ENCODE results near the gene RPRD1A.
A peak's percentile ranks its signal among the peaks of the same experiment; 100 is the strongest.
"Not testable (repeated sequence)": the region's sequence is repeated elsewhere in the genome, so short reads cannot be mapped to it uniquely, and the experiment has no call there.

Gene RPRD1A, protein sequence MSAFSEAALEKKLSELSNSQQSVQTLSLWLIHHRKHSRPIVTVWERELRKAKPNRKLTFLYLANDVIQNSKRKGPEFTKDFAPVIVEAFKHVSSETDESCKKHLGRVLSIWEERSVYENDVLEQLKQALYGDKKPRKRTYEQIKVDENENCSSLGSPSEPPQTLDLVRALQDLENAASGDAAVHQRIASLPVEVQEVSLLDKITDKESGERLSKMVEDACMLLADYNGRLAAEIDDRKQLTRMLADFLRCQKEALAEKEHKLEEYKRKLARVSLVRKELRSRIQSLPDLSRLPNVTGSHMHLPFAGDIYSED

DNA sequence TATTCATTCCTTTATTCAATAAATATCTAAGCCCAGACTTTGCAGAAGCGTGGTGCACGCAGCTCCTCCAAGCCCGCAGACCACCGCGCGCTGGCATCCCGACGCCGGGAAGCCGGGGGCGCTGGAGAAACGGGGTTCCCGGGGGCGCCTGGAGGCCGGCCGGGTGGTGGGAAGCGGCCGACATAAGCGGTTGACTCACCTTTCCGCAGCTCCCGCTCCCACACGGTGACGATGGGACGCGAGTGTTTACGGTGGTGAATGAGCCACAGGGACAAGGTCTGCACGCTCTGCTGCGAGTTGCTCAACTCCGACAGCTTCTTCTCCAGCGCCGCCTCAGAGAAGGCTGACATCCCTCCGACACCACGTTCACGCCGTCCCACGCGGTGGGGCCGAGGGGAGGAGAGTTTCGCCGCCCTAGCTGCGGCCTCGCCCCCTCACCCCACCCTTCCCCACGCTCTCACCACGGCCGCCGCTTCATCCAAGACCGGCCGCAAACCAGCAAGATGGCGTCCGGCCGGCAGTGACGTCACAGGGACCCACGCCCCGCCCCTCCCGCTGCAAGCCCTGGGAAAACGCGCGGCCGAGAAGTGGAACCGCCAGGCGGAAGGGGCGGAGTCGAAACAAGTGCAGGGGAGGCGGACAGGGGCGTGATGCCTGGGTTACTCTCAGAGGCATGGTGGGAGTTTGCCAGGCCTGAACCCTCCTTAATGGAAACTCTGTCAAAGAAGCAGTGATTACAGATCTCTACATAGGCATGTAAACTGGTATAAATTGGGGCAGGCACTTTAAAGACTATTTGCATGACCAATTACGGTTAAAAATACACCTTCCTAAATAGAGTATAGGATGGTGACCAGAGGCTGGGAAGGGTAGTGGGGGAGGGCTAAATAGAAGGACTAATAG lies at the start of gene RPRD1A:
RPRD1A (minus strand) TSS at position 505 of the 903 bp plus-strand sequence; CDS start at position 350, 155 bp downstream.
- TF ChIP-seq, protein P1, sequence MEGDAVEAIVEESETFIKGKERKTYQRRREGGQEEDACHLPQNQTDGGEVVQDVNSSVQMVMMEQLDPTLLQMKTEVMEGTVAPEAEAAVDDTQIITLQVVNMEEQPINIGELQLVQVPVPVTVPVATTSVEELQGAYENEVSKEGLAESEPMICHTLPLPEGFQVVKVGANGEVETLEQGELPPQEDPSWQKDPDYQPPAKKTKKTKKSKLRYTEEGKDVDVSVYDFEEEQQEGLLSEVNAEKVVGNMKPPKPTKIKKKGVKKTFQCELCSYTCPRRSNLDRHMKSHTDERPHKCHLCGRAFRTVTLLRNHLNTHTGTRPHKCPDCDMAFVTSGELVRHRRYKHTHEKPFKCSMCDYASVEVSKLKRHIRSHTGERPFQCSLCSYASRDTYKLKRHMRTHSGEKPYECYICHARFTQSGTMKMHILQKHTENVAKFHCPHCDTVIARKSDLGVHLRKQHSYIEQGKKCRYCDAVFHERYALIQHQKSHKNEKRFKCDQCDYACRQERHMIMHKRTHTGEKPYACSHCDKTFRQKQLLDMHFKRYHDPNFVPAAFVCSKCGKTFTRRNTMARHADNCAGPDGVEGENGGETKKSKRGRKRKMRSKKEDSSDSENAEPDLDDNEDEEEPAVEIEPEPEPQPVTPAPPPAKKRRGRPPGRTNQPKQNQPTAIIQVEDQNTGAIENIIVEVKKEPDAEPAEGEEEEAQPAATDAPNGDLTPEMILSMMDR (IDR thresholded peaks at IDR 0.05; ENCODE audit: insufficient read depth, low read depth, low read length, missing control alignments), result no peak
- H3K4me3 ChIP-seq (ENCODE audit: low read length), result peak within 1 kb of the TSS; percentile 98
- peak; percentile 96 for DNase-seq (ENCODE audit: low read depth)

DNA sequence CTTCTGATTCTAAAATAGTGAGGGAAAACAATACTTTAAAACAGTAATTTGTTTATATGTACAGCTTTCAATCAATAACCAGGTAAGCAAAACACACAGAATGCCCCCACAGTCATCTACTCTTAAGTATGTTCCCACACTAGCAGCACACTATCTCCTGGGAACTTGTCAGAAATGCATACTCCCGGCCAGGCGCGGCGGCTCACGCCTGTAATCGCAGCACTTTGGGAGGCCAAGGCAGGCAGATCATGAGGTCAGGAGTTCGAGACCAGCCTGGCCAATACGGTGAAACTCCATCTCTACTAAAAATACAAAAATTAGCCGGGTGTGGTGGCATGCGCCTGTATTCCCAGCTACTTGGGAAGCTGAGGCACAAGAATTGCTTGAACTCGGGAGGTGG lies 49.4 kb upstream of the RPRD1A start:
- DNase-seq (ENCODE audit: low read depth); H3K4me3 ChIP-seq (ENCODE audit: low read length): not testable (repeated sequence)

DNA sequence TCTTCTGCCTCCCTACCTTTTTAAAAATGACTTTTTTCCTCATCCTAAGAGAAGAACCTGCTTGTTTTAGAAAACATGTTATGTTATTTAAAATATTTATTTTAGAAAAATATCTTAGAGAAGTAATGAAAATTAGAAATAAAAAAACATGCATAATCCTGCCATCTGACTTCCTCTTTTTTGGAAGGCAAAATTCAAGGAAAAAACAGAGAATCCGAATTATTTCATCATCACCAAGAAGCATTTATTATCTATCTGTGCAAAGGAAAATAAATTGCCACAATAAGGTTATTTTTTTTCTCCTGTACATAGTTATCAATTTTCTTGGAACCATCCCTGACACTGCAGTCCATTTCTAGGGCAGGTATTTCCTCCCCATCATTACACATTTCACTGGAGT lies 47.4 kb upstream of the RPRD1A start:
- no peak for DNase-seq (ENCODE audit: low read depth)
- no peak overlapping the region for H3K4me3 ChIP-seq (ENCODE audit: low read length)
- TF ChIP-seq, protein P1 (IDR thresholded peaks at IDR 0.05; ENCODE audit: insufficient read depth, low read depth, low read length, missing control alignments), result no peak

DNA sequence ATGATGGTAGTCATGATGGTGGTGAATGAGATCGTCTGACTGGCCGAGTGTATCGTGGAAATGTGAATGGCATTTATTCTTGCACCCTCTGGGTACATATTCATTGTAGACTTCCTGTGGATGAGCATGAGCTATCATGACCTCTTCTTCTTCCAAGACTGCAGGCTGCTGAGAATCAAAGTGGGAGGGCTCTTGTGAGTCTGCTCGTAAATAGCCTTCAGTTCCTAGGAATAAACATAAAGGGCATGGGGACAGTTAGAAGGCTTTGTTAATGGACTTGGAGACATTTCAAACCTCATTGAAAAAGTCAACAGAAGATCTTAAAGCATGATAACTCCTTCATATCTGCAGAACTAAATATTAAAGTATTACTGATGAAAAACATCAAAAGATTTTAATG lies 46.9 kb upstream of the RPRD1A start:
- TF ChIP-seq, protein P1 (IDR thresholded peaks at IDR 0.05; ENCODE audit: insufficient read depth, low read depth, low read length, missing control alignments), result no peak
- H3K4me3 ChIP-seq (ENCODE audit: low read length), result no peak overlapping the region
- DNase-seq (ENCODE audit: low read depth), result no peak

DNA sequence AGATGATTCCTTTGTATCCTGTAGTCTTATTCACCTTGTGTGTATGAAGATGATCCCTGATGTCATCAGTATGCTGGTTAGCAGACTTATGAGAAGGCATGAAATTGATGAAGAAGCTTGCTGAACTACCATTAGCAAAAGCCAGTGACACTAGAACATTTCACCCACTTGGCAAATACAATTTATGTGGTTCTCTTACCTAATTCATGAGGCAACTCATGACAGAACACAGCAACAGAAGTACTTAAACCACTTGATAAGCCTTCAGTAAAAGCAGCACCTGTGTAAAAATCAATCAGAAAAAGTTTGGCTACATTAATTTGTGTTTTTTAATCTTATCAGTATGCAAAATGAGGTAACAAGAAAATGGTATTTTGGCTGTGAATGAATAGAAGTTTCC lies 44.9 kb upstream of the RPRD1A start:
- TF ChIP-seq, protein P1 (IDR thresholded peaks at IDR 0.05; ENCODE audit: insufficient read depth, low read depth, low read length, missing control alignments), result no peak
- DNase-seq (ENCODE audit: low read depth), result no peak
- H3K4me3 ChIP-seq (ENCODE audit: low read length), result no peak overlapping the region

DNA sequence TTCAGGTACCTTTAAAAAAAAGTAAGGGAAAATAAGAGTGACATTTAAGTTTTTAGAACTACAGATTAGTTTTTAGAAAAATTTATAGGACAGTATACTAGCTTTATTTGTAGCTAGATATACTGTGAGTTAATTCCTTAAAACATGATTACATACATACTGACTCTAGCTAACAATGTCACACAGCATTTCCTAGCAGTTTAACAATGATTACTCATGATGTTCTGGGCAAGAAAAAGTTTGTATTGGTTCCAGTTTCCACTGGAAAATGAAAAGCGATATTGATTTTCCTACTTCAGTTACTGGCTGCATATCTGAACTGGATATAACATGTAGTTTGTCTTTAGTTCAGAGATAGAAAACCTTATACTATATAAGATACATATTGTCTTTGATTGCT lies 42.4 kb upstream of the RPRD1A start:
- TF ChIP-seq, protein P1 (IDR thresholded peaks at IDR 0.05; ENCODE audit: insufficient read depth, low read depth, low read length, missing control alignments), result no peak
- no peak for DNase-seq (ENCODE audit: low read depth)
- H3K4me3 ChIP-seq (ENCODE audit: low read length), result no peak overlapping the region

DNA sequence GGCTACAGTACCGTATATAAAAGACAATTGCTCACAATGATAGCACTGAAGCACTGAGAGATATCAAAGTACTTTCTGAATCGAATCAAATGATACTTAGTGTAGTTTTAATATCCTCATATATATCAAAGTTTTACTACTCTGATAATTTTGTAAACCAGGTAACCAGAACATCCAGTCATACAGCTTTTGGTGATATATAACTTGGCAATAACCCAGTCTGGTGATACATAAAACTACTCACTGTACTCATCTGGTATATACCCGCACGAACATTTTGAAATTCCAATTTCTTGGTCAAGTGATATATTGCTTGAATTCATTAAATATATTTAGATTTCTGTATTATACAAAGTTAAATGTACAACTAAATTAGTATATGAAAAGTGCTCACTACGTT lies 41.2 kb upstream of the RPRD1A start:
- TF ChIP-seq, protein P1 (IDR thresholded peaks at IDR 0.05; ENCODE audit: insufficient read depth, low read depth, low read length, missing control alignments), result no peak

More for the DNA sequence above, 41.2 kb upstream of the RPRD1A start:
- H3K4me3 ChIP-seq (ENCODE audit: low read length), result no peak overlapping the region
- DNase-seq (ENCODE audit: low read depth), result peak; percentile 59

Measured in epithelial cell of esophagus (primary cell).